ENCODE data around the gene TRIO. TPM values are rescaled to one million over a fixed set of nuclear protein-coding genes. Genes with fewer than 3 reads are reported as not detected.

Gene TRIO
- total RNA-seq, 1 donor from 2014 or later = 163 TPM

GRCh38 chr5:14440223-14440581, 297.1 kb downstream of the TRIO start:
- Mint-ChIP-seq H3K4me1 (ENCODE audit: low read depth) (peaks cover 17% of the 10 kb centered on the region), H3K4me3 (ENCODE audit: low read depth) (no peak overlapping the region), H3K36me3 (ENCODE audit: insufficient read depth) (peaks cover 29% of the 10 kb centered on the region), H3K27ac (peak overlapping the region; percentile 81), H3K9me3 (ENCODE audit: low read depth) (no peaks in the 10 kb centered on the region), H3K27me3 (no peaks in the 10 kb centered on the region)
- no peak for TF ChIP-seq CTCF (IDR thresholded peaks at IDR 0.05; ENCODE audit: unreplicated experiment)
- DNase-seq (ENCODE audit: low spot score, unreplicated experiment) = no peak

- H3K4me1 Mint-ChIP-seq (ENCODE audit: low read depth) = peaks cover 17% of the 10 kb centered on the region
- no peak for DNase-seq (ENCODE audit: low spot score, unreplicated experiment)
Measured at GRCh38 chr5:14440582-14441431, 297.7 kb downstream of the TRIO start.

GRCh38 chr5:14441641-14442040, 298.5 kb downstream of the TRIO start:
- peak overlapping the region; percentile 13 for H3K27ac Mint-ChIP-seq
- no peaks in the 10 kb centered on the region for H3K9me3 Mint-ChIP-seq (ENCODE audit: low read depth)
- H3K27me3 Mint-ChIP-seq = no peaks in the 10 kb centered on the region
- no peak overlapping the region for H3K4me3 Mint-ChIP-seq (ENCODE audit: low read depth)
- H3K4me1 Mint-ChIP-seq (ENCODE audit: low read depth) = peaks cover 17% of the 10 kb centered on the region
- TF ChIP-seq CTCF (IDR thresholded peaks at IDR 0.05; ENCODE audit: unreplicated experiment) = no peak
- H3K36me3 Mint-ChIP-seq (ENCODE audit: insufficient read depth) = peaks cover 19% of the 10 kb centered on the region
- no peak for DNase-seq (ENCODE audit: low spot score, unreplicated experiment)

More at GRCh38 chr5:14440582-14441431, 297.7 kb downstream of the TRIO start:
- TF ChIP-seq CTCF (IDR thresholded peaks at IDR 0.05; ENCODE audit: unreplicated experiment) = no peak
- Mint-ChIP-seq H3K27me3 (no peaks in the 10 kb centered on the region), H3K9me3 (ENCODE audit: low read depth) (no peaks in the 10 kb centered on the region), H3K4me3 (ENCODE audit: low read depth) (no peak overlapping the region), H3K36me3 (ENCODE audit: insufficient read depth) (peaks cover 26% of the 10 kb centered on the region), H3K27ac (peak overlapping the region; percentile 81)

GRCh38 chr5:14442536-14442935, 299.4 kb downstream of the TRIO start:
- Mint-ChIP-seq H3K4me3 (ENCODE audit: low read depth) (no peak overlapping the region), H3K9me3 (ENCODE audit: low read depth) (no peaks in the 10 kb centered on the region), H3K27me3 (no peaks in the 10 kb centered on the region), H3K36me3 (ENCODE audit: insufficient read depth) (peaks cover 17% of the 10 kb centered on the region), H3K27ac (no peak overlapping the region), H3K4me1 (ENCODE audit: low read depth) (peaks cover 17% of the 10 kb centered on the region)
- TF ChIP-seq CTCF (IDR thresholded peaks at IDR 0.05; ENCODE audit: unreplicated experiment) = no peak
- no peak for DNase-seq (ENCODE audit: low spot score, unreplicated experiment)

GRCh38 chr5:14443671-14444093, 300.5 kb downstream of the TRIO start:
- Mint-ChIP-seq H3K27ac (no peak overlapping the region), H3K36me3 (ENCODE audit: insufficient read depth) (peaks cover 10% of the 10 kb centered on the region), H3K4me1 (ENCODE audit: low read depth) (peaks cover 17% of the 10 kb centered on the region), H3K27me3 (no peaks in the 10 kb centered on the region), H3K4me3 (ENCODE audit: low read depth) (no peak overlapping the region), H3K9me3 (ENCODE audit: low read depth) (no peaks in the 10 kb centered on the region)
- TF ChIP-seq CTCF (IDR thresholded peaks at IDR 0.05; ENCODE audit: unreplicated experiment) = no peak
- DNase-seq (ENCODE audit: low spot score, unreplicated experiment) = no peak

Data from progenitor cell of endocrine pancreas (in vitro differentiated cells).